Activated naive CD8-positive, alpha-beta T cell treated with anti-CD3 and anti-CD28 coated beads, Interleukin-2, amount 10 ng/mL, durations not matched to agents 7 days and 5 days (primary cell): ENCODE data around the gene SPATA31E1. TPM values are rescaled to one million over a fixed set of nuclear protein-coding genes. Genes with fewer than 3 reads are reported as not detected.
"Not testable (repeated sequence)": the region's sequence is repeated elsewhere in the genome, so short reads cannot be mapped to it uniquely, and the experiment has no call there.

ENCODE experiments used
- ATAC-seq: fragments of 150-1000 bp; cut with Tn5 transposase; one replicate; pipeline ENCODE4 v1.10.0; 2021; ENCODE audit warnings: low read depth, moderate library complexity
- POLR2A ChIA-PET: fragments of 350-600 bp; sonication (Branson Sonifier 250); formaldehyde crosslinking; loops from one replicate; lab custom pipeline; 2021; ENCODE audit warnings: antibody characterized with exemption; lab: Charles Lee
- DNase-seq: peaks from one replicate; pipeline ENCODE4 v3.0.0; 2021
- H3K27ac Mint-ChIP-seq: one replicate; pipeline ENCODE4 v1.8.0; 2022; ENCODE audit warnings: mild to moderate bottlenecking, mixed read lengths
- H3K27me3 Mint-ChIP-seq: one replicate; pipeline ENCODE4 v1.8.0; 2022; ENCODE audit warnings: mild to moderate bottlenecking, moderate library complexity, mixed read lengths
- H3K36me3 Mint-ChIP-seq: one replicate; pipeline ENCODE4 v1.8.0; 2021; ENCODE audit warnings: mild to moderate bottlenecking, mixed read lengths
- H3K4me1 Mint-ChIP-seq: one replicate; pipeline ENCODE4 v1.8.0; 2021; ENCODE audit warnings: mixed read lengths
- H3K4me3 Mint-ChIP-seq: one replicate; pipeline ENCODE4 v1.8.0; 2022; ENCODE audit warnings: mild to moderate bottlenecking, moderate library complexity, mixed read lengths
- H3K9me3 Mint-ChIP-seq: one replicate; pipeline ENCODE4 v1.8.0; 2021; ENCODE audit warnings: mixed read lengths
- total RNA-seq, 2 experiments: library from RNA; stranded (reverse); gene quantifications; one replicate each; pipeline ENCODE4 v1.2.3, GENCODE V29; 2021

Gene SPATA31E1
- not detected for total RNA-seq

GRCh38 chr9:87882627-87883026 lies at the start of gene SPATA31E1:
Gene SPATA31E1 (plus strand): TSS chr9:87882877. CDS start chr9:87882892, 15 bp downstream.
- Mint-ChIP-seq H3K4me1 (no peaks in the 10 kb centered on the region), H3K9me3 (no peaks in the 10 kb centered on the region), H3K4me3 (no peak within 1 kb of the TSS), H3K27ac (no peak within 1 kb of the TSS), H3K27me3 (peaks cover 2% of the 10 kb centered on the region), H3K36me3 (no peaks in the 10 kb centered on the region)
- POLR2A ChIA-PET = no interaction called here
- no peak for DNase-seq
- ATAC-seq = no peak

GRCh38 chr9:87834357-87834756 lies 48.3 kb upstream of the SPATA31E1 start:
- no peaks in the 10 kb centered on the region for H3K9me3 Mint-ChIP-seq
- no peaks in the 10 kb centered on the region for H3K36me3 Mint-ChIP-seq
- POLR2A ChIA-PET = no interaction called here
- H3K4me1 Mint-ChIP-seq = no peaks in the 10 kb centered on the region
- peaks cover 6% of the 10 kb centered on the region for H3K27me3 Mint-ChIP-seq
- no peak for DNase-seq
- no peak overlapping the region for H3K27ac Mint-ChIP-seq
- no peak for ATAC-seq
- H3K4me3 Mint-ChIP-seq = no peak overlapping the region

DNA sequence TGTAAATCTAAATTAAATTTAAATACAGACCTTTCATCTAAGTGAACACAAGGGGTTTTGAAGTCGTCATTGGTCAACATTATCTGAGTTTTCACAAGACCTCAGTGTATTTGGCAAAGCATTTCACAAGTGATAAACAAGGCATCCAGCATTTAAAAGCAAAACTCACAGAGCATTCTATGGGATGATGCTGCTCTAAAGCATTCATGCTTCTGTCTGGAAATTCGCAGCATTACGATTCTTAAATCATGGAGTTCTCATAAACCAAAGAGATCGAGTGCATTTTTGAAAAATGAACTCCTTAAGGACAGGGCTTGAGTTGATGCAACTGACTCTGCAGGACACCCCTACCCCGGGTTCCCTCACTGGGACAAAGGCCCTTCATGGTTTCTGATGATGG lies 46.1 kb upstream of the SPATA31E1 start:
- ATAC-seq (no peak), DNase-seq (no peak)
- H3K4me1 Mint-ChIP-seq = no peaks in the 10 kb centered on the region
- H3K27me3 Mint-ChIP-seq = peaks cover 6% of the 10 kb centered on the region
- H3K4me3 Mint-ChIP-seq = no peak overlapping the region
- POLR2A ChIA-PET = no interaction called here
- H3K36me3 Mint-ChIP-seq = no peaks in the 10 kb centered on the region
- H3K9me3 Mint-ChIP-seq = no peaks in the 10 kb centered on the region
- no peak overlapping the region for H3K27ac Mint-ChIP-seq

GRCh38 chr9:87836951-87837705 lies 45.5 kb upstream of the SPATA31E1 start:
- Mint-ChIP-seq H3K4me1 (no peaks in the 10 kb centered on the region), H3K27ac (no peak overlapping the region), H3K36me3 (no peaks in the 10 kb centered on the region), H3K27me3 (peaks cover 6% of the 10 kb centered on the region), H3K9me3 (no peaks in the 10 kb centered on the region), H3K4me3 (no peak overlapping the region)
- DNase-seq (no peak), ATAC-seq (no peak)
- POLR2A ChIA-PET = no interaction called here

DNA sequence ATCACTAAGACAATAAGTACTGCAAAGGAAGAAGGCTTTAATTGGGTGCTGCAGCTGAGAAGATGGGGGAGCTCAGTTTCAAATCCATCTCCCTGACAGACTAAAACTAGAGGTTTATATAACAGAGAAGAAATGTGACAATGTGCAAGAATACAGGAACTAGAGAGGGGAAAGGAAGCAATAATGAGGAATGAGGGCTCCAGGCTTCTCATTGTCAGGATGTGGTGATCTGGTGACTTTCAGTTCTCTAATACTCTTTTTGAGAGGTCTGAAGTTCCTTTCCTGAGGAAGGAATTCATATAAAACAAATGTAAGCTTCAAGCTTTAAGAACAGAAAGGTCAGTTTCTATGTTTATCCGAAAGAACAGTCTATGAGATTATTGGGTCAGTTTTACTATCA lies 42.5 kb upstream of the SPATA31E1 start:
- no peak for DNase-seq
- no peak overlapping the region for H3K4me3 Mint-ChIP-seq
- no peaks in the 10 kb centered on the region for H3K9me3 Mint-ChIP-seq
- no peaks in the 10 kb centered on the region for H3K36me3 Mint-ChIP-seq
- no peak for ATAC-seq
- no peak overlapping the region for H3K27ac Mint-ChIP-seq
- POLR2A ChIA-PET = no interaction called here
- H3K27me3 Mint-ChIP-seq = peaks cover 3% of the 10 kb centered on the region
- H3K4me1 Mint-ChIP-seq = no peaks in the 10 kb centered on the region

GRCh38 chr9:87842878-87843585 lies 39.6 kb upstream of the SPATA31E1 start:
- no peaks in the 10 kb centered on the region for H3K36me3 Mint-ChIP-seq
- ATAC-seq = no peak
- DNase-seq = no peak
- H3K4me3 Mint-ChIP-seq = no peak overlapping the region
- no peak overlapping the region for H3K27ac Mint-ChIP-seq
- POLR2A ChIA-PET = no interaction called here
- H3K4me1 Mint-ChIP-seq = no peaks in the 10 kb centered on the region
- H3K9me3 Mint-ChIP-seq = no peaks in the 10 kb centered on the region
- H3K27me3 Mint-ChIP-seq = peaks cover 3% of the 10 kb centered on the region

- Mint-ChIP-seq H3K4me1 (no peaks in the 10 kb centered on the region), H3K27ac (no peak overlapping the region), H3K36me3 (no peaks in the 10 kb centered on the region), H3K9me3 (no peaks in the 10 kb centered on the region), H3K4me3 (no peak overlapping the region), H3K27me3 (peaks cover 6% of the 10 kb centered on the region)
- DNase-seq = no peak
- POLR2A ChIA-PET = no interaction called here
- ATAC-seq = no peak
Measured at GRCh38 chr9:87844506-87844905, 38.2 kb upstream of the SPATA31E1 start.

GRCh38 chr9:87847817-87848216 lies 34.9 kb upstream of the SPATA31E1 start:
- H3K27me3 Mint-ChIP-seq, H3K9me3 Mint-ChIP-seq, H3K4me3 Mint-ChIP-seq, POLR2A ChIA-PET, H3K27ac Mint-ChIP-seq, H3K36me3 Mint-ChIP-seq, ATAC-seq, H3K4me1 Mint-ChIP-seq, DNase-seq: not testable (repeated sequence)

- no peak overlapping the region for H3K27ac Mint-ChIP-seq
- no peaks in the 10 kb centered on the region for H3K36me3 Mint-ChIP-seq
- peaks cover 3% of the 10 kb centered on the region for H3K27me3 Mint-ChIP-seq
- no peaks in the 10 kb centered on the region for H3K9me3 Mint-ChIP-seq
- DNase-seq (no peak), ATAC-seq (no peak)
- H3K4me3 Mint-ChIP-seq = no peak overlapping the region
- H3K4me1 Mint-ChIP-seq = no peaks in the 10 kb centered on the region
- POLR2A ChIA-PET = no interaction called here
Measured at GRCh38 chr9:87849144-87849758, 33.4 kb upstream of the SPATA31E1 start.

- no peak for DNase-seq
- Mint-ChIP-seq H3K27ac (no peak overlapping the region), H3K4me1 (no peaks in the 10 kb centered on the region), H3K9me3 (no peaks in the 10 kb centered on the region), H3K36me3 (no peaks in the 10 kb centered on the region), H3K4me3 (no peak overlapping the region), H3K27me3 (peaks cover 3% of the 10 kb centered on the region)
- ATAC-seq = no peak
- POLR2A ChIA-PET = no interaction called here
Measured at GRCh38 chr9:87850391-87850790, 32.3 kb upstream of the SPATA31E1 start.

DNA sequence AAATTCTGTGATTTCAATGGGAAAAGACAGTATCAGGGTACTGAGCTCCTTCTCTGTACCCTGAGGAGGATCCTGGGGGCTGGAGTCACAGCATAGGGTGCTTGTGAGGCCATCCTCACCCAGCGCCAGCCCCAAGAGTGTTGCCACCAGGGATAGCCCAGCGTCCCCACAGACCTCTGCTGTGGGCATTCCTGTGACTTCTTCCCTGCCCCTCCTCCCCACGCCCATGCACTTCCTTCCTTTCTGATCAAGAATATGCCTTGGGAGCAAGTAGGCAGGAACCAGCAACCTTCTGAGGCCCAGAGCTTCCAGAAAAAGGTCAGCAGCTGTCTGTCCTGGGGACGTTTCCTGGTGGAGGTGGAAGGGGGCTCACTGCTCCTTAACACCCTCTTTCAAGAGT lies 31.5 kb upstream of the SPATA31E1 start:
- H3K27ac Mint-ChIP-seq, DNase-seq, H3K4me3 Mint-ChIP-seq, H3K36me3 Mint-ChIP-seq, ATAC-seq, H3K4me1 Mint-ChIP-seq, H3K9me3 Mint-ChIP-seq, POLR2A ChIA-PET, H3K27me3 Mint-ChIP-seq: not testable (repeated sequence)

DNA sequence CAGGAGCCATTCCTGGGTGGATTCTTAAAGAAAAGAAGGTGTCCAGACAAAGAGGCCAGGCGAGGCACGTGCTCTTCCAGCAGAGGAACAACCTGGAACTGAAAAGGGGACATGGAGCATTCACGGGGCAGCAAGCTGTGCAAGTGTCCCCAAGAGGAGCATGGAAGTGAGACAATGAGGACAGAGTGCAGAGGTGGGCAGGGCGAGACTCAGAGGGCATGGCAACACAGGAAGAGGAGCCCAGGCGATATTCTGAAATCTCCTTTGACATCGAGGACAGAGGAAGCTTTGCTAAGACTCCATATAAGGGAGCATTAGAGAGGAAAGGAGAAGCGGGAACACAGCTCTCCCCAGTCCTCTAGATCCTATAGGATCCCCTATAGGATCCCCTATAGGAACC lies 29.4 kb upstream of the SPATA31E1 start:
- DNase-seq (no peak), ATAC-seq (no peak)
- Mint-ChIP-seq H3K27me3 (peaks cover 3% of the 10 kb centered on the region), H3K9me3 (no peaks in the 10 kb centered on the region), H3K36me3 (no peaks in the 10 kb centered on the region), H3K4me1 (no peaks in the 10 kb centered on the region), H3K4me3 (no peak overlapping the region), H3K27ac (no peak overlapping the region)
- POLR2A ChIA-PET = no interaction called here

- ATAC-seq = no peak
- no peak for DNase-seq
- H3K27ac Mint-ChIP-seq = no peak overlapping the region
- H3K9me3 Mint-ChIP-seq = no peaks in the 10 kb centered on the region
- no peaks in the 10 kb centered on the region for H3K36me3 Mint-ChIP-seq
- POLR2A ChIA-PET = no interaction called here
- H3K27me3 Mint-ChIP-seq = no peaks in the 10 kb centered on the region
- H3K4me1 Mint-ChIP-seq = no peaks in the 10 kb centered on the region
- H3K4me3 Mint-ChIP-seq = no peak overlapping the region
Measured at GRCh38 chr9:87853876-87854579, 28.6 kb upstream of the SPATA31E1 start.
